HG03159 (cell line): ENCODE measurements around the gene ARNT2.

ENCODE experiments used
- ATAC-seq: cut with Tn5 transposase; IDR thresholded peaks from one replicate; pipeline ENCODE4 v1.9.1; 2021; ENCODE audit warnings: mild to moderate bottlenecking, moderate library complexity; ENCODE audit not compliant: unreplicated experiment

ARNT2 gene

GRCh38 chr15:80549654-80550053 lies 145.5 kb downstream of the ARNT2 start:
- ATAC-seq = no peak

GRCh38 chr15:80550219-80550907 lies 146.2 kb downstream of the ARNT2 start:
- ATAC-seq = peak; percentile 54

GRCh38 chr15:80550908-80551260 lies 146.7 kb downstream of the ARNT2 start:
- no peak for ATAC-seq

- ATAC-seq = no peak
Measured at GRCh38 chr15:80551348-80551747, 147.2 kb downstream of the ARNT2 start.

GRCh38 chr15:80554560-80554959 lies 150.4 kb downstream of the ARNT2 start:
- ATAC-seq = no peak

GRCh38 chr15:80556694-80557367 lies 152.6 kb downstream of the ARNT2 start:
- no peak for ATAC-seq

- no peak for ATAC-seq
Measured at GRCh38 chr15:80557441-80558234, 153.5 kb downstream of the ARNT2 start.

GRCh38 chr15:80558631-80559319 lies 154.6 kb downstream of the ARNT2 start:
- ATAC-seq = no peak

- ATAC-seq = no peak
Measured at GRCh38 chr15:80559320-80559693, 155.1 kb downstream of the ARNT2 start.

- no peak for ATAC-seq
Measured at GRCh38 chr15:80559761-80560160, 155.6 kb downstream of the ARNT2 start.

- ATAC-seq = no peak
Measured at GRCh38 chr15:80560601-80561400, 156.6 kb downstream of the ARNT2 start.

GRCh38 chr15:80561500-80561899 lies 157.3 kb downstream of the ARNT2 start:
- no peak for ATAC-seq

- ATAC-seq = no peak
Measured at GRCh38 chr15:80562033-80562432, 157.9 kb downstream of the ARNT2 start.

- no peak for ATAC-seq
Measured at GRCh38 chr15:80562846-80563245, 158.7 kb downstream of the ARNT2 start.

- no peak for ATAC-seq
Measured at GRCh38 chr15:80563372-80563997, 159.3 kb downstream of the ARNT2 start.

GRCh38 chr15:80564056-80564455 lies 159.9 kb downstream of the ARNT2 start:
- no peak for ATAC-seq

- no peak for ATAC-seq
Measured at GRCh38 chr15:80565398-80565797, 161.2 kb downstream of the ARNT2 start.

GRCh38 chr15:80565988-80566387 lies 161.8 kb downstream of the ARNT2 start:
- no peak for ATAC-seq

GRCh38 chr15:80567721-80568157 lies 163.6 kb downstream of the ARNT2 start:
- ATAC-seq = no peak

GRCh38 chr15:80568298-80568697 lies 164.1 kb downstream of the ARNT2 start:
- no peak for ATAC-seq
